HCT116 (cell line): ENCODE measurements around the gene AGER. TPM values are rescaled to one million over a fixed set of nuclear protein-coding genes. Genes with fewer than 3 reads are reported as not detected.

Source experiments
- ATAC-seq: fragments of 200-7000 bp; cut with Tn5 transposase; 2 replicates; pipeline ENCODE4 v1.9.1; 2020; ENCODE audit warnings: mild to moderate bottlenecking, moderate library complexity
- BruUV-seq: library from RNA; stranded (reverse); fragments of 400-500 nt; replicated peaks from 2 replicates; lab custom pipeline; 2021; lab: Mats Ljungman, UMichigan
- CTCF ChIA-PET: fragments of 300-600 bp; sonication (Branson Sonifier 250); formaldehyde crosslinking; loops from one replicate; lab custom pipeline; 2021; ENCODE audit warnings: antibody characterized with exemption; lab: Charles Lee
- POLR2A ChIA-PET: fragments of 300-600, 350-600 bp; sonication (Branson Sonifier 250); formaldehyde crosslinking; loops from one replicate; lab custom pipeline; 2021; ENCODE audit warnings: antibody characterized with exemption; lab: Charles Lee
- RAD21 ChIA-PET, 2 experiments: fragments of 300-600 bp; sonication (Branson Sonifier 250); formaldehyde crosslinking; loops; one replicate each; lab custom pipeline; 2023; ENCODE audit warnings: low total read pairs in 2 of 2; ENCODE audit not compliant: uncharacterized antibody in 2 of 2, unreplicated experiment in 2 of 2, low non-redundant PET in 1 of 2; lab: Charles Lee
- DNase-seq: peaks from one replicate; pipeline ENCODE4 v3.0.0-alpha.2; 2010; ENCODE audit warnings: low read depth, low spot score
- H2AFZ ChIP-seq: fragments of 200-600 bp; shearing (Covaris generic), sonication (generic); 2 replicates; pipeline ENCODE4 v1.6.1; 2017; ENCODE audit warnings: low read depth, mixed run types, mixed read lengths, antibody characterized with exemption, low read length; ENCODE audit not compliant: poor library complexity, severe bottlenecking
- H3K27ac ChIP-seq: 2 replicates; pipeline ENCODE4 v1.5.1; 2012; ENCODE audit warnings: low read depth, low read length
- H3K27me3 ChIP-seq: fragments of 200-600 bp; sonication (generic); 2 replicates; pipeline ENCODE4 v1.6.1; 2016; ENCODE audit warnings: mixed run types, low read length, mixed read lengths; ENCODE audit not compliant: insufficient read depth
- H3K36me3 ChIP-seq, 2 experiments: fragments of 200-500 bp in 1 of 2; fragments of 200-600 bp in 1 of 2; sonication (Bioruptor generic) in 1 of 2; sonication (generic) in 1 of 2; 2 replicates each; pipeline versions ENCODE4 v1.5.1 to v1.6.1; 2014 to 2016; ENCODE audit warnings: low read length in 2 of 2, inconsistent platforms in 1 of 2, mixed read lengths in 1 of 2, mixed run types in 1 of 2; ENCODE audit not compliant: insufficient read depth in 2 of 2, control insufficient read depth in 1 of 2
- H3K4me1 ChIP-seq, 2 experiments: fragments of 200-600 bp in 1 of 2; sonication (generic) in 1 of 2; 2 replicates each; pipeline versions ENCODE4 v1.5.1 to v1.6.1; 2012 to 2017; ENCODE audit warnings: low read length in 2 of 2, inconsistent platforms in 1 of 2, mild to moderate bottlenecking in 1 of 2, mixed read lengths in 1 of 2, mixed run types in 1 of 2, moderate library complexity in 1 of 2; ENCODE audit not compliant: insufficient read depth in 2 of 2, control insufficient read depth in 1 of 2
- H3K4me2 ChIP-seq: fragments of 200-600 bp; sonication (generic); 2 replicates; pipeline ENCODE4 v1.6.1; 2017; ENCODE audit warnings: mixed run types, low read length, mixed read lengths
- H3K4me3 ChIP-seq, 2 experiments: fragments of 200-600 bp in 1 of 2; sonication (generic) in 1 of 2; replicated peaks in 1 of 2; 2 replicates each; pipeline ENCODE4 v1.5.1; 2011 to 2016; ENCODE audit warnings: low read length in 2 of 2, control low read depth in 1 of 2, low read depth in 1 of 2, mild to moderate bottlenecking in 1 of 2, mixed read lengths in 1 of 2, mixed run types in 1 of 2
- H3K79me2 ChIP-seq: fragments of 200-600 bp; sonication (generic); 2 replicates; pipeline ENCODE4 v1.6.1; 2017; ENCODE audit warnings: mild to moderate bottlenecking, mixed run types, low read length, moderate library complexity, mixed read lengths; ENCODE audit not compliant: insufficient read depth
- H3K9ac ChIP-seq: fragments of 200-600 bp; sonication (generic); 2 replicates; pipeline ENCODE4 v1.6.1; 2016; ENCODE audit warnings: low read length, mixed read lengths
- H3K9me2 ChIP-seq: fragments of 200-600 bp; sonication (generic), shearing (Covaris generic); 2 replicates; pipeline ENCODE4 v1.6.1; 2017; ENCODE audit warnings: mixed run types, mild to moderate bottlenecking, moderate library complexity; ENCODE audit not compliant: insufficient read depth
- H3K9me3 ChIP-seq, 2 experiments: fragments of 200-500 bp in 1 of 2; fragments of 200-600 bp in 1 of 2; sonication (Bioruptor generic) in 1 of 2; sonication (generic) in 1 of 2; 2 replicates each; pipeline ENCODE4 v1.6.1; 2014 to 2017; ENCODE audit warnings: low read length in 2 of 2, mixed read lengths in 2 of 2, inconsistent platforms in 1 of 2, low read depth in 1 of 2, mild to moderate bottlenecking in 1 of 2, mixed run types in 1 of 2, moderate library complexity in 1 of 2; ENCODE audit not compliant: control insufficient read depth in 1 of 2, insufficient read depth in 1 of 2
- H4K20me1 ChIP-seq: fragments of 200-600 bp; sonication (generic), shearing (Covaris generic); 2 replicates; pipeline ENCODE4 v1.6.1; 2017; ENCODE audit warnings: mixed run types, mild to moderate bottlenecking, moderate library complexity; ENCODE audit not compliant: insufficient read depth
- CBX3 ChIP-seq: IDR thresholded peaks from 2 replicates; pipeline ENCODE4 v1.6.1; 2012; ENCODE audit warnings: low read depth
- CEBPB ChIP-seq: IDR thresholded peaks from 2 replicates; pipeline ENCODE4 v1.6.1; 2012; ENCODE audit warnings: low read depth
- EGR1 ChIP-seq: IDR thresholded peaks from 2 replicates; pipeline ENCODE4 v1.6.1; 2012; ENCODE audit warnings: low read depth
- ELF1 ChIP-seq: IDR thresholded peaks from 2 replicates; pipeline ENCODE4 v1.6.1; 2012; ENCODE audit warnings: low read depth, borderline replicate concordance
- EZH2 ChIP-seq: fragments of 200-600 bp; sonication (generic); IDR thresholded peaks from 2 replicates; pipeline ENCODE4 v1.6.1; 2017; ENCODE audit warnings: antibody characterized with exemption, mixed run types
- FOSL1 ChIP-seq: IDR thresholded peaks from 2 replicates; pipeline ENCODE4 v1.6.1; 2012; ENCODE audit warnings: low read depth
- POLR2AphosphoS5 ChIP-seq: IDR thresholded peaks from 2 replicates; pipeline ENCODE4 v1.6.1; 2011; ENCODE audit warnings: mild to moderate bottlenecking, low read depth, low read length, moderate library complexity
- RAD21 ChIP-seq: IDR thresholded peaks from 2 replicates; pipeline ENCODE4 v1.6.1; 2012; ENCODE audit warnings: low read depth, mild to moderate bottlenecking
- SIN3A ChIP-seq: IDR thresholded peaks from 2 replicates; pipeline ENCODE4 v1.6.1; 2012; ENCODE audit warnings: low read depth
- SP1 ChIP-seq: IDR thresholded peaks from 2 replicates; pipeline ENCODE4 v1.6.1; 2012; ENCODE audit warnings: low read depth
- YY1 ChIP-seq: IDR thresholded peaks from 2 replicates; pipeline ENCODE4 v1.6.1; 2011; ENCODE audit warnings: low read length, low read depth, moderate library complexity, mild to moderate bottlenecking; ENCODE audit not compliant: insufficient replicate concordance; ENCODE audit errors: extremely low read depth
- ZFX ChIP-seq: fragments of 450-650 bp; IDR thresholded peaks from 2 replicates; pipeline ENCODE4 v1.6.1; 2017
- intact Hi-C: fragments of 100-400 bp; cut with micrococcal nuclease; formaldehyde crosslinking; loops from 2 replicates; pipeline ENCODE4 v1.10.0; 2022
- total RNA-seq: library from RNA; stranded (reverse); gene quantifications from one replicate; pipeline ENCODE4 v1.2.1, GENCODE V29; 2021; ENCODE audit not compliant: unreplicated experiment
- TF ChIP-seq, protein P1 (sequence below), 3 experiments: fragments of 200-600 bp in 1 of 3; sonication (generic) in 1 of 3; IDR thresholded peaks in 2 of 3; conservative IDR thresholded peaks in 1 of 3; 2 replicates each; pipeline ENCODE4 v1.5.1; 2012 to 2017; ENCODE audit warnings: low read depth in 2 of 3, low read length in 2 of 3, antibody characterized with exemption in 1 of 3, borderline replicate concordance in 1 of 3, control low read depth in 1 of 3, mild to moderate bottlenecking in 1 of 3, mixed read lengths in 1 of 3, mixed run types in 1 of 3, moderate library complexity in 1 of 3; ENCODE audit not compliant: insufficient read depth in 1 of 3
- TF ChIP-seq, protein P2 (sequence below): IDR thresholded peaks from 2 replicates; pipeline ENCODE4 v1.6.1; 2012

AGER gene
- total RNA-seq, 1 experiment from 2014 or later, result 22.6 TPM

DNA sequence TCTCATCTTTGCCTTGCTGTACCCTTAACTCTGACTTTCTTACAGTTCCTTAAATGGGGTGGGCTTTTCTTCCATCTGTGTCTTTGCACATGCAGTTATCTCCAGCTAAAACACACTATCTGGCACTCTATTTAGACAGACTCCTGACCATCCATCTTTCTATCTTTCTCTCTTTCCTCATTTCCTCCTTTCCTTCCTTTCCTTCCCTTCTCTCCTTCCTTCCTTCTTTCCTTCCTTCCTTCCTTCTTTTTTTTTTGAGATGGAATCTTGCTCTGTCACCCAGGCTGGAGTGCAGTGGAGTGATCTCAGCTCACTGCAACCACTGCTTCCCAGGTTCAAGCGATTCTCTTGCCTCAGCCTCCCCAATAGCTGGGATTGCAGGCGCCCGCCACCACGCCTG lies 31.6 kb upstream of the AGER start:
- H3K9me3 ChIP-seq, result no peaks in the 10 kb centered on the region
- no TSS peak for BruUV-seq
- no peak overlapping the region for H3K9ac ChIP-seq
- no peak overlapping the region for H3K4me2 ChIP-seq
- H3K36me3 ChIP-seq, result no peaks in the 10 kb centered on the region
- H2AFZ ChIP-seq, result no peak overlapping the region
- ATAC-seq (no peak), DNase-seq (no peak)
- ChIA-PET POLR2A (no interaction called here), CTCF (no interaction called here), RAD21 (no interaction called here)
- TF ChIP-seq CBX3 (no peak), SP1 (no peak), YY1 (no peak), EZH2 (no peak), ELF1 (no peak), SIN3A (no peak), RAD21 (no peak), CEBPB (no peak), FOSL1 (no peak), EGR1 (no peak), ZFX (no peak), POLR2AphosphoS5 (no peak)
- TF ChIP-seq, protein P1, sequence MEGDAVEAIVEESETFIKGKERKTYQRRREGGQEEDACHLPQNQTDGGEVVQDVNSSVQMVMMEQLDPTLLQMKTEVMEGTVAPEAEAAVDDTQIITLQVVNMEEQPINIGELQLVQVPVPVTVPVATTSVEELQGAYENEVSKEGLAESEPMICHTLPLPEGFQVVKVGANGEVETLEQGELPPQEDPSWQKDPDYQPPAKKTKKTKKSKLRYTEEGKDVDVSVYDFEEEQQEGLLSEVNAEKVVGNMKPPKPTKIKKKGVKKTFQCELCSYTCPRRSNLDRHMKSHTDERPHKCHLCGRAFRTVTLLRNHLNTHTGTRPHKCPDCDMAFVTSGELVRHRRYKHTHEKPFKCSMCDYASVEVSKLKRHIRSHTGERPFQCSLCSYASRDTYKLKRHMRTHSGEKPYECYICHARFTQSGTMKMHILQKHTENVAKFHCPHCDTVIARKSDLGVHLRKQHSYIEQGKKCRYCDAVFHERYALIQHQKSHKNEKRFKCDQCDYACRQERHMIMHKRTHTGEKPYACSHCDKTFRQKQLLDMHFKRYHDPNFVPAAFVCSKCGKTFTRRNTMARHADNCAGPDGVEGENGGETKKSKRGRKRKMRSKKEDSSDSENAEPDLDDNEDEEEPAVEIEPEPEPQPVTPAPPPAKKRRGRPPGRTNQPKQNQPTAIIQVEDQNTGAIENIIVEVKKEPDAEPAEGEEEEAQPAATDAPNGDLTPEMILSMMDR (IDR thresholded peaks at IDR 0.05 in 2 of 3, conservative IDR thresholded peaks at IDR 0.05 in 1 of 3; ENCODE audit: borderline replicate concordance in 1 of 3, insufficient read depth in 1 of 3, low read depth in 2 of 3, low read length in 2 of 3), result no peak
- TF ChIP-seq, protein P2, sequence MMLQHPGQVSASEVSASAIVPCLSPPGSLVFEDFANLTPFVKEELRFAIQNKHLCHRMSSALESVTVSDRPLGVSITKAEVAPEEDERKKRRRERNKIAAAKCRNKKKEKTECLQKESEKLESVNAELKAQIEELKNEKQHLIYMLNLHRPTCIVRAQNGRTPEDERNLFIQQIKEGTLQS, result no peak
- no peak overlapping the region for H3K27ac ChIP-seq
- intact Hi-C loops, result no loop called here
- H3K27me3 ChIP-seq, result no peaks in the 10 kb centered on the region
- no peaks in the 10 kb centered on the region for H3K4me1 ChIP-seq
- no peaks in the 10 kb centered on the region for H3K9me2 ChIP-seq
- no peaks in the 10 kb centered on the region for H4K20me1 ChIP-seq
- no peaks in the 10 kb centered on the region for H3K79me2 ChIP-seq
- H3K4me3 ChIP-seq, result no peak overlapping the region
